Loucy (cell line): ENCODE results near the gene CCDC167.

Experiments used
- H2AFZ ChIP-seq: fragments of 200-600 bp; sonication (generic); 2 replicates; pipeline ENCODE4 v1.6.0; 2016; ENCODE audit warnings: antibody characterized with exemption, mild to moderate bottlenecking, low read length, moderate library complexity
- H3F3A ChIP-seq: fragments of 200-600 bp; 2 replicates; pipeline ENCODE4 v1.6.0; 2016; ENCODE audit warnings: antibody characterized with exemption, low read depth, mild to moderate bottlenecking
- H3K27me3 ChIP-seq: fragments of 200-600 bp; sonication (generic); 2 replicates; pipeline ENCODE4 v1.6.1; 2014; ENCODE audit warnings: low read length, mild to moderate bottlenecking; ENCODE audit not compliant: insufficient read depth, poor library complexity, severe bottlenecking
- H3K36me3 ChIP-seq: fragments of 200-600 bp; sonication (generic); 2 replicates; pipeline ENCODE4 v1.6.1; 2016; ENCODE audit warnings: low read length; ENCODE audit not compliant: insufficient read depth
- H3K4me1 ChIP-seq: fragments of 200-600 bp; sonication (generic); 2 replicates; pipeline ENCODE4 v1.5.1; 2014; ENCODE audit warnings: low read length, mild to moderate bottlenecking; ENCODE audit not compliant: insufficient read depth, poor library complexity, severe bottlenecking
- H3K4me2 ChIP-seq: fragments of 200-600 bp; sonication (generic); 2 replicates; pipeline ENCODE4 v1.6.0; 2014; ENCODE audit warnings: antibody characterized with exemption, low read length, low read depth, mild to moderate bottlenecking; ENCODE audit not compliant: poor library complexity, severe bottlenecking
- H3K4me3 ChIP-seq: fragments of 200-600 bp; sonication (generic); 2 replicates; pipeline ENCODE4 v1.5.1; 2014; ENCODE audit warnings: low read length, mild to moderate bottlenecking, mixed read lengths; ENCODE audit not compliant: poor library complexity, severe bottlenecking
- H3K79me2 ChIP-seq: fragments of 200-600 bp; sonication (generic); 2 replicates; pipeline ENCODE4 v1.6.1; 2014; ENCODE audit warnings: low read length; ENCODE audit not compliant: insufficient read depth
- H3K9ac ChIP-seq: fragments of 200-600 bp; sonication (generic); 2 replicates; pipeline ENCODE4 v1.6.0; 2014; ENCODE audit warnings: mild to moderate bottlenecking, low read depth, low read length, moderate library complexity; ENCODE audit not compliant: poor library complexity, severe bottlenecking
- H3K9me2 ChIP-seq: fragments of 200-600 bp; sonication (generic); replicated peaks from 2 replicates; pipeline ENCODE4 v1.6.1; 2016; ENCODE audit warnings: low read depth, low read length, mixed read lengths
- H3K9me3 ChIP-seq: fragments of 200-600 bp; sonication (generic); 2 replicates; pipeline ENCODE4 v1.6.1; 2014; ENCODE audit warnings: mild to moderate bottlenecking, antibody characterized with exemption, low read length, low read depth; ENCODE audit not compliant: insufficient read depth
- H4K20me1 ChIP-seq: fragments of 200-600 bp; sonication (generic); 2 replicates; pipeline ENCODE4 v1.6.0; 2014; ENCODE audit warnings: antibody characterized with exemption, low read length, mild to moderate bottlenecking; ENCODE audit not compliant: insufficient read depth, poor library complexity, severe bottlenecking
- CTCF ChIP-seq: fragments of 200-600 bp; sonication (generic); conservative IDR thresholded peaks from 2 replicates; pipeline ENCODE4 v1.5.1; 2014; ENCODE audit warnings: mild to moderate bottlenecking, antibody characterized with exemption, low read length
- EZH2phosphoT487 ChIP-seq: fragments of 200-600 bp; IDR thresholded peaks from 2 replicates; pipeline ENCODE4 v1.6.1; 2018; ENCODE audit warnings: antibody characterized with exemption, mild to moderate bottlenecking, moderate library complexity, borderline replicate concordance

The CCDC167 gene

DNA sequence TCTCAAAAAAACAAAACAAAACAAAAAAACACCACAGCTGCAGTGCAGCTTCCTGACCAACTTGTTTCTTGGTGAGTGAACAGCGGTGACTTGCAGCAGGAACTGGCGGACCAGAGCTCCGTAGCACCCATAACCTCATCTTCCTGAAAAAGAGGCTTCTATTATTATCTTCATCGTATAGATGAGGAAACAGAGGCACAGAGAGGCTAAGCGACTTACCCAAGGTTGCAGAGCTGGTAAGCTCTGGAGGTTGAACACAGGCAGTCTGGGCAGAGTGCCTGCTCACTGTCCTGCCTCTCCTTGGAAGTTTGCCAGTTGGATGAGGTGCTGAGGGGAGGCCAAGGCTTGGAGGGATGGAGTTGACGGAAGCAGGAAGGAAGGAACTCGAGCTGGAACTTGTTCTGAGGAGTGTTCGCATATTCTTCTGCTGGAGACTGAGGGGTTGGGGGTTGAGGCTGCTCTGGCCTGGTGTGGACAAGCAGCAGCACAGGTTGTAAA is 47.9 kb upstream of the CCDC167 start:
- no peaks in the 10 kb centered on the region for H3K9me3 ChIP-seq
- no peak overlapping the region for H3K4me2 ChIP-seq
- H3K36me3 ChIP-seq, result no peaks in the 10 kb centered on the region
- H3K9me2 ChIP-seq, result no peaks in the 10 kb centered on the region
- no peak overlapping the region for H3K4me3 ChIP-seq
- H3K79me2 ChIP-seq, result no peaks in the 10 kb centered on the region
- H3K4me1 ChIP-seq, result no peaks in the 10 kb centered on the region
- no peaks in the 10 kb centered on the region for H4K20me1 ChIP-seq
- no peaks in the 10 kb centered on the region for H3F3A ChIP-seq
- H3K27me3 ChIP-seq, result no peaks in the 10 kb centered on the region
- no peak overlapping the region for H3K9ac ChIP-seq
- TF ChIP-seq EZH2phosphoT487, result no peak
- H2AFZ ChIP-seq, result no peak overlapping the region

DNA sequence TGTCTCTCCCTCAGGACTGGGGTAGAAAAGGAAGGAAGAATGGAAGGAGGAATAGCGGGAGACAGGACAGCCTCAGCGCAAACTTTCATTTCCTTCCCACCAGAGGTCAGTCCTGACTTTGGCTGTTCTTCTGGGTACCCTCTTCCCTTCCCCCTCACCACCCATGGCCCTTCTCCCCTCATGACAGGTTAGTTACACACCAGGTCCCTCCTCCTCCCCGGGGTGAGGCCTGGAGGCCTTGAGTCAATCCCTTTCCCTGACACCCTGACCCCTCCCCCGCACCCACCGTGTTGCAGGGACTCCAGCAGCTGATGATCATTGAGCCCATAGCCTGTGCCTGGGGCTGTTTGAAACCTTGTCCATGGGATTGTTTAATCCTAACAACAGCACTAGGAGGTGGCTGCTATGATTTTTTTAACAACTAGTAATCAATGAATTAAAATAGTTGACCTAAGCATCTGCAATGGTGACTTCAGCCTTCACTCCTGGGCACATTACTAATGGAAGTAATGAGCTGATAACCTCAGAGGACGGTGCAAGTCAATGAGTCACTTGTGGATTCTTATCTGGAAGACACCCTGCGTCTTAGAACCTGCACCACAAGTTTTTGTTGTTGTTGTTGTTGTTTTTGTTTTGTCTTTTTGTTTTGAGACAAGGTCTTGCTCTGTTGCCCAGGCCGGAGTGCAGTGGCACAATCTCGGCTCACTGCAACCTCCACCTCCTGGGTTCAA is 46.6 kb upstream of the CCDC167 start:
- H3K4me1 ChIP-seq, result no peaks in the 10 kb centered on the region
- no peak for TF ChIP-seq EZH2phosphoT487
- no peak for TF ChIP-seq CTCF
- H3K9me2 ChIP-seq, result no peaks in the 10 kb centered on the region
- no peak overlapping the region for H3K4me3 ChIP-seq
- H3K27me3 ChIP-seq, result no peaks in the 10 kb centered on the region
- no peaks in the 10 kb centered on the region for H3K79me2 ChIP-seq
- H3K36me3 ChIP-seq, result no peaks in the 10 kb centered on the region
- H3F3A ChIP-seq, result no peaks in the 10 kb centered on the region
- no peak overlapping the region for H2AFZ ChIP-seq
- no peaks in the 10 kb centered on the region for H4K20me1 ChIP-seq
- H3K4me2 ChIP-seq, result no peak overlapping the region
- H3K9me3 ChIP-seq, result no peaks in the 10 kb centered on the region
- no peak overlapping the region for H3K9ac ChIP-seq

GRCh38 chr6:37544530-37544929 is 44.8 kb upstream of the CCDC167 start:
- Histone ChIP-seq H3K9ac (no peak overlapping the region), H3K4me2 (no peak overlapping the region), H3F3A (no peaks in the 10 kb centered on the region), H3K4me3 (no peak overlapping the region), H3K36me3 (no peaks in the 10 kb centered on the region), H3K4me1 (no peaks in the 10 kb centered on the region), H3K9me3 (no peaks in the 10 kb centered on the region), H4K20me1 (no peaks in the 10 kb centered on the region), H2AFZ (no peak overlapping the region), H3K27me3 (no peaks in the 10 kb centered on the region), H3K79me2 (no peaks in the 10 kb centered on the region), H3K9me2 (no peaks in the 10 kb centered on the region)
- TF ChIP-seq CTCF (no peak), EZH2phosphoT487 (no peak)

DNA sequence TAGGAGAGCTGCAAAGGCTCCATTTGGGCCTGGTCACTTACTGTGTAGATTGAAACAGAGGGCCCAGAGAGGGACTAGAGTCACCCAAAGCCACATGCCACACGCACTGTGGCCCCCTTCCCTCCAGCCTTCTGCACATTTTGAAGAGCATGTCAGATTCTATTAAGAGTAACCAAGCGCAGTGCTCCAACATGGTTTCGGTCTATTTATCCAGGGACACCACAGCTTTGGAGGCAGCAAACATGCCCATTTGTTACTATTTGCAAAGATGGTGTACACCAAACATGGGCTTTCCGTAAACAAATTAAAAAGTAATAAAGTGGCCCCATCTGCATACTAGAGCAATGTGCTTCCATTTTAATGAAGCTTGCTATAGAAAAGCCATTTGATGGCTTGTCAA is 43.7 kb upstream of the CCDC167 start:
- Histone ChIP-seq H3K9me2 (no peaks in the 10 kb centered on the region), H3K4me2 (no peak overlapping the region), H3K27me3 (no peaks in the 10 kb centered on the region), H4K20me1 (no peaks in the 10 kb centered on the region), H2AFZ (no peak overlapping the region), H3K79me2 (no peaks in the 10 kb centered on the region), H3K9ac (no peak overlapping the region), H3K9me3 (no peaks in the 10 kb centered on the region), H3K36me3 (no peaks in the 10 kb centered on the region), H3K4me1 (no peaks in the 10 kb centered on the region), H3K4me3 (no peak overlapping the region), H3F3A (no peaks in the 10 kb centered on the region)
- TF ChIP-seq CTCF, result no peak
- TF ChIP-seq EZH2phosphoT487, result no peak
